ENCODE data around the gene ZNF783. TPM values are rescaled to one million over a fixed set of nuclear protein-coding genes. Genes with fewer than 3 reads are reported as not detected.
A peak's percentile ranks its signal among the peaks of the same experiment; 100 is the strongest.

Gene ZNF783
- total RNA-seq (10 to 100 TPM in 3 of 4 donors, 1 to 10 TPM in 1; 8.4 to 15.2 (median 11.3) TPM), polyA plus RNA-seq (1 to 10 TPM; 1.2 to 9.4 (median 2.4) TPM)

GRCh38 chr7:149261829-149262617 lies at the start of gene ZNF783:
TSS of gene ZNF783 (plus strand) at chr7:149262196. CDS start at chr7:149262334, 138 bp downstream.
- Histone ChIP-seq H3K27me3 (no peaks in the 10 kb centered on the region), H3K36me3 (peaks cover 9 to 21% (median 11%) of the 10 kb centered on the region in 4 donors), H3K4me1 (peaks cover 0 to 26% (median 22%) of the 10 kb centered on the region in 4 donors), H3K27ac (peak within 1 kb of the TSS; percentile 90 to 97 (median 93)), H3K9me3 (no peaks in the 10 kb centered on the region), H3K4me3 (peak within 1 kb of the TSS; percentile 28 to 75 (median 64))
- intact Hi-C loops (cut with DNase I), result loop anchor here (1.0 to 10.0 kb wide), 6 partner anchors 23 to 1143 kb away; partner anchors contain the start of genes ZNF212, ZNF282 and ZNF746
- peak in 2 of 4 experiments; percentile 31 to 87 for TF ChIP-seq CTCF (IDR thresholded peaks at IDR 0.05)
- no peak for TF ChIP-seq POLR2A (IDR thresholded peaks at IDR 0.05)
- TF ChIP-seq EP300 (IDR thresholded peaks at IDR 0.05), result no peak
- peak in 3 of 4 donors; percentile 31 to 74 (median 71) for TF ChIP-seq POLR2AphosphoS5 (IDR thresholded peaks at IDR 0.05)
- DNase-seq, result peak; percentile 93
- WGBS, 2 donors, result 0 to 1% methylated on average over 115 of the region's 115 CpGs

GRCh38 chr7:149214020-149214720 lies 47.8 kb upstream of the ZNF783 start:
- intact Hi-C loops (cut with DNase I), result no loop called here
- Histone ChIP-seq H3K27me3 (no peaks in the 10 kb centered on the region), H3K27ac (no peak overlapping the region), H3K36me3 (peaks cover 43 to 100% (median 78%) of the 10 kb centered on the region in 4 donors), H3K4me3 (no peak overlapping the region), H3K4me1 (no peaks in the 10 kb centered on the region), H3K9me3 (no peaks in the 10 kb centered on the region)
- WGBS, 2 donors, result 86 to 88% methylated on average over 7 of the region's 7 CpGs
- no peak for TF ChIP-seq CTCF (IDR thresholded peaks at IDR 0.05)
- no peak for TF ChIP-seq POLR2A (IDR thresholded peaks at IDR 0.05)
- TF ChIP-seq EP300 (IDR thresholded peaks at IDR 0.05), result no peak
- no peak for TF ChIP-seq POLR2AphosphoS5 (IDR thresholded peaks at IDR 0.05)
- DNase-seq, result no peak

GRCh38 chr7:149216402-149216801 lies 45.6 kb upstream of the ZNF783 start:
- no peaks in the 10 kb centered on the region for H3K4me1 ChIP-seq
- H3K4me3 ChIP-seq, result no peak overlapping the region
- no peaks in the 10 kb centered on the region for H3K27me3 ChIP-seq
- TF ChIP-seq EP300 (IDR thresholded peaks at IDR 0.05) (no peak), POLR2AphosphoS5 (IDR thresholded peaks at IDR 0.05) (no peak), CTCF (IDR thresholded peaks at IDR 0.05) (no peak), POLR2A (IDR thresholded peaks at IDR 0.05) (no peak)
- no peaks in the 10 kb centered on the region for H3K9me3 ChIP-seq
- no peak for DNase-seq
- WGBS, 2 donors, result 72 to 89% methylated on average over 2 of the region's 2 CpGs
- intact Hi-C loops (cut with DNase I), result no loop called here
- peaks cover 28 to 100% (median 72%) of the 10 kb centered on the region in 4 donors for H3K36me3 ChIP-seq
- H3K27ac ChIP-seq, result no peak overlapping the region

GRCh38 chr7:149217570-149217969 lies 44.4 kb upstream of the ZNF783 start:
- WGBS, 2 donors, result 92 to 93% methylated on average over 6 of the region's 6 CpGs
- Histone ChIP-seq H3K36me3 (peaks cover 24 to 100% (median 65%) of the 10 kb centered on the region in 4 donors), H3K9me3 (no peaks in the 10 kb centered on the region), H3K4me1 (no peaks in the 10 kb centered on the region), H3K27ac (no peak overlapping the region), H3K4me3 (no peak overlapping the region), H3K27me3 (no peaks in the 10 kb centered on the region)
- TF ChIP-seq EP300 (IDR thresholded peaks at IDR 0.05) (no peak), CTCF (IDR thresholded peaks at IDR 0.05) (no peak), POLR2AphosphoS5 (IDR thresholded peaks at IDR 0.05) (no peak), POLR2A (IDR thresholded peaks at IDR 0.05) (no peak)
- DNase-seq, result no peak
- intact Hi-C loops (cut with DNase I), result no loop called here
